GM23248 (cell line): ENCODE measurements around the gene MGMT.

Experiments used
- EZH2 ChIP-seq: fragments of 200-600 bp; sonication (generic); IDR thresholded peaks from 2 replicates; pipeline ENCODE4 v1.6.1; 2018; ENCODE audit warnings: antibody characterized with exemption, mild to moderate bottlenecking; ENCODE audit not compliant: insufficient read depth, poor library complexity, severe bottlenecking
- EZH2phosphoT487 ChIP-seq: fragments of 200-600 bp; sonication (generic); IDR thresholded peaks from 2 replicates; pipeline ENCODE4 v1.6.1; 2018; ENCODE audit warnings: antibody characterized with exemption, moderate library complexity, mild to moderate bottlenecking, low read depth; ENCODE audit not compliant: insufficient read depth

GRCh38 chr10:129773359-129773990 is 306.4 kb downstream of the MGMT start:
- no peak for TF ChIP-seq EZH2
- no peak for TF ChIP-seq EZH2phosphoT487
